Peyer's patch (tissue), 4 donors: Measurements from ENCODE around the gene RALGDS. TPM values are rescaled to one million over a fixed set of nuclear protein-coding genes. Genes with fewer than 3 reads are reported as not detected.

Source experiments
- DNase-seq, 3 donors: peaks; one replicate each; pipeline ENCODE4 v3.0.0-alpha.2; 2017 to 2019
- H3K27ac ChIP-seq, 4 donors: fragments of 200-600 bp; sonication (generic); one replicate each; pipeline ENCODE4 v1.5.1; 2016 to 2019
- H3K27me3 ChIP-seq, 2 donors: fragments of 200-600 bp; sonication (generic); one replicate each; pipeline ENCODE4 v1.5.1; 2019
- H3K36me3 ChIP-seq, 3 donors: fragments of 200-600 bp; sonication (generic); one replicate each; pipeline ENCODE4 v1.5.1; 2016 to 2019
- H3K4me1 ChIP-seq, 4 donors: fragments of 200-600 bp; sonication (generic); one replicate each; pipeline ENCODE4 v1.5.1; 2016 to 2019
- H3K4me3 ChIP-seq, 4 donors: fragments of 200-600 bp; sonication (generic); 1 replicate in 3 of 4; 2 replicates in 1 of 4; pipeline ENCODE4 v1.5.1; 2016 to 2019; ENCODE audit warnings: mild to moderate bottlenecking in 1 of 4
- H3K9me3 ChIP-seq, 4 donors: fragments of 200-600 bp; sonication (generic); one replicate each; pipeline ENCODE4 v1.5.1; 2016 to 2019; ENCODE audit warnings: mild to moderate bottlenecking in 1 of 4
- POLR2A ChIP-seq, 2 donors: fragments of 450-650 bp; IDR thresholded peaks; one replicate each; pipeline ENCODE4 v1.5.1; 2017; ENCODE audit warnings: antibody characterized with exemption in 2 of 2, mild to moderate bottlenecking in 2 of 2, moderate library complexity in 2 of 2
- total RNA-seq, 4 donors: library from RNA; depleted of rRNA; stranded (reverse); fragments of >200 nt; gene quantifications; one replicate each; pipeline ENCODE4 v1.1.0, GENCODE V29; 2016
- TF ChIP-seq, protein P1 (sequence below), 6 experiments: fragments of 450-650 bp in 4 of 6; fragments of 200-600 bp in 2 of 6; sonication (generic) in 1 of 6; IDR thresholded peaks; one replicate each; pipeline ENCODE4 v1.5.1; 2017 to 2019; ENCODE audit warnings: antibody characterized with exemption in 6 of 6, mild to moderate bottlenecking in 3 of 6, moderate library complexity in 1 of 6

Gene RALGDS
- total RNA-seq, 4 donors from 2014 or later = 53.1 to 237 (median 139) TPM

DNA sequence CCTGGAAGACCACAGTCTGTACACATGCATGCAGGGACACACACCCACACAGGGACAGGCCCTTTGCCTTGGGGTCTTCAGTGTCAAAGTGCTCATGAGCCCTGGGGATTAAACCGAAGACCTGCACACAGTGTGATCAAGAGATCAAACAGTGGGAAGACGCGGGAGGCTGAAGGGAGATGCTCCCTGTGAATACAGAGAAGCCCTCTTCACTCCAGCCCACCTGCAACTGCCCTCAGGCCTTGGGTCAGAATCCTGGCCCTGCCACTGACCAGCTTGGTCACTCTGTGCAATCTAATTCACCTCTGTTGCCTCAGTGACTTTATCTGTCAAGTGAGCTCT is 2.9 kb downstream of the RALGDS start:
- H3K27ac ChIP-seq = peak overlapping the region in 2 of 4 donors; percentile 69 to 92
- H3K9me3 ChIP-seq = no peaks in the 10 kb centered on the region
- no peak overlapping the region for H3K4me3 ChIP-seq
- TF ChIP-seq POLR2A (IDR thresholded peaks at IDR 0.05) = no peak
- TF ChIP-seq, protein P1, sequence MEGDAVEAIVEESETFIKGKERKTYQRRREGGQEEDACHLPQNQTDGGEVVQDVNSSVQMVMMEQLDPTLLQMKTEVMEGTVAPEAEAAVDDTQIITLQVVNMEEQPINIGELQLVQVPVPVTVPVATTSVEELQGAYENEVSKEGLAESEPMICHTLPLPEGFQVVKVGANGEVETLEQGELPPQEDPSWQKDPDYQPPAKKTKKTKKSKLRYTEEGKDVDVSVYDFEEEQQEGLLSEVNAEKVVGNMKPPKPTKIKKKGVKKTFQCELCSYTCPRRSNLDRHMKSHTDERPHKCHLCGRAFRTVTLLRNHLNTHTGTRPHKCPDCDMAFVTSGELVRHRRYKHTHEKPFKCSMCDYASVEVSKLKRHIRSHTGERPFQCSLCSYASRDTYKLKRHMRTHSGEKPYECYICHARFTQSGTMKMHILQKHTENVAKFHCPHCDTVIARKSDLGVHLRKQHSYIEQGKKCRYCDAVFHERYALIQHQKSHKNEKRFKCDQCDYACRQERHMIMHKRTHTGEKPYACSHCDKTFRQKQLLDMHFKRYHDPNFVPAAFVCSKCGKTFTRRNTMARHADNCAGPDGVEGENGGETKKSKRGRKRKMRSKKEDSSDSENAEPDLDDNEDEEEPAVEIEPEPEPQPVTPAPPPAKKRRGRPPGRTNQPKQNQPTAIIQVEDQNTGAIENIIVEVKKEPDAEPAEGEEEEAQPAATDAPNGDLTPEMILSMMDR (IDR thresholded peaks at IDR 0.05) = no peak
- H3K27me3 ChIP-seq = no peaks in the 10 kb centered on the region
- DNase-seq = no peak
- peaks cover 28 to 90% (median 61%) of the 10 kb centered on the region in 4 donors for H3K4me1 ChIP-seq
- no peaks in the 10 kb centered on the region for H3K36me3 ChIP-seq

GRCh38 chr9:133117271-133118178 is 3.5 kb downstream of the RALGDS start:
- H3K4me3 ChIP-seq = no peak overlapping the region
- TF ChIP-seq, protein P1 (IDR thresholded peaks at IDR 0.05) = no peak
- TF ChIP-seq POLR2A (IDR thresholded peaks at IDR 0.05) = peak in 1 of 2 donors; percentile 22
- H3K4me1 ChIP-seq = peaks cover 24 to 90% (median 67%) of the 10 kb centered on the region in 4 donors
- H3K27me3 ChIP-seq = no peaks in the 10 kb centered on the region
- H3K9me3 ChIP-seq = no peaks in the 10 kb centered on the region
- H3K27ac ChIP-seq = peak overlapping the region in 3 of 4 donors; percentile 47 to 92 (median 69)
- DNase-seq = peak in 1 of 3 donors; percentile 64
- no peaks in the 10 kb centered on the region for H3K36me3 ChIP-seq

- Histone ChIP-seq H3K27ac (peak overlapping the region in 3 of 4 donors; percentile 47 to 92 (median 69)), H3K36me3 (peaks cover 0 to 6% (median 0%) of the 10 kb centered on the region in 3 donors)
- peak in 1 of 3 donors; percentile 79 for DNase-seq
Measured at GRCh38 chr9:133116346-133117231, 4.5 kb downstream of the RALGDS start.

GRCh38 chr9:133115604-133116345 is 5.3 kb downstream of the RALGDS start:
- no peaks in the 10 kb centered on the region for H3K27me3 ChIP-seq
- H3K4me3 ChIP-seq = no peak overlapping the region
- peak overlapping the region; percentile 44 to 92 (median 65) for H3K27ac ChIP-seq
- peak in 2 of 3 donors; percentile 33 to 42 for DNase-seq
- H3K36me3 ChIP-seq = peaks cover 0 to 14% (median 0%) of the 10 kb centered on the region in 3 donors
- peaks cover 16 to 82% (median 71%) of the 10 kb centered on the region in 4 donors for H3K4me1 ChIP-seq
- H3K9me3 ChIP-seq = no peaks in the 10 kb centered on the region
- TF ChIP-seq, protein P1 (IDR thresholded peaks at IDR 0.05) = no peak
- no peak for TF ChIP-seq POLR2A (IDR thresholded peaks at IDR 0.05)

More at GRCh38 chr9:133116346-133117231, 4.5 kb downstream of the RALGDS start:
- TF ChIP-seq, protein P1 (IDR thresholded peaks at IDR 0.05) = no peak
- no peak for TF ChIP-seq POLR2A (IDR thresholded peaks at IDR 0.05)
- Histone ChIP-seq H3K4me3 (no peak overlapping the region), H3K9me3 (no peaks in the 10 kb centered on the region), H3K4me1 (peaks cover 16 to 85% (median 71%) of the 10 kb centered on the region in 4 donors), H3K27me3 (no peaks in the 10 kb centered on the region)
